ENCODE measurements around the gene CHCHD6. TPM values are rescaled to one million over a fixed set of nuclear protein-coding genes. Genes with fewer than 3 reads are reported as not detected.

CHCHD6 gene
- total and polyA plus RNA-seq, 2 of the 4 experiments (the other 2 are of a cell fraction): 18.8 to 28.9 TPM

DNA sequence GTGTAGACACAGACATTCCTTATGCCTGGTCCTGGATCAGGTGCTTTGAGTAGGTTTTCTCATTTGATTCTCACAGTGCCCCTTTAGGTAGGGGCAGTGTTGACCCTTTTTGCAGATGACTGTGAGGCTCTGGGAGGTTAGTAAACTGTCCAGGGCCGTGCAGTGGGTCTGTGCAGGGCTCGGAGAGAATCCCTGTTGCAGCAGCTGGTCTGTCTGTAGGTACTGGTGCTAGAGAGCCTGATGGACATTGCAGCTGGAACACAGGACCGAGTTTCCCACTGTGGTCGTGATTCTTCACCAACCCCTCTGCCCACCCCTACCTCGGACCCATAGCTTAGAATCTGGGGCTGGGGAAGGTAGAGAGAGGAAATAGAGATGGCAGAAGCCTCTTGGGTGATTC lies 51.8 kb downstream of the CHCHD6 start:
- no peak overlapping the region for H3K9ac ChIP-seq (ENCODE audit: low read depth, low read length)
- in situ Hi-C loops (cut with MboI; ENCODE audit: low sequenced_read_pairs): loop anchor here (10.0 kb wide), 1 partner anchor 699 kb away; no protein-coding TSS in a partner anchor
- H3K9me3 ChIP-seq (ENCODE audit: control insufficient read depth, insufficient read depth, low read length): no peaks in the 10 kb centered on the region
- H2AK9ac ChIP-seq (replicated peaks; ENCODE audit: low read depth, low read length, poor library complexity): no peak overlapping the region
- H4K8ac ChIP-seq (ENCODE audit: low read depth in 2 of 2, low read length in 2 of 2): no peak overlapping the region
- H3K23ac ChIP-seq (ENCODE audit: low read depth, low read length): no peak overlapping the region
- H3K14ac ChIP-seq (replicated peaks; ENCODE audit: low read depth, low read length): no peak overlapping the region
- H2BK5ac ChIP-seq (ENCODE audit: low read depth, low read length, poor library complexity, severe bottlenecking): no peak overlapping the region
- no peak overlapping the region for H4K5ac ChIP-seq (ENCODE audit: low read depth, low read length)
- H3K4me2 ChIP-seq (ENCODE audit: low read depth, low read length): no peak overlapping the region
- no peak overlapping the region for H3K27ac ChIP-seq (ENCODE audit: insufficient read depth, low read length)
- WGBS, 2 experiments (ENCODE audit: extremely low coverage in 2 of 2, insufficient read length in 1 of 2): no CpG with 5 or more reads among the region's 5 CpGs
- TF ChIP-seq, protein P1, sequence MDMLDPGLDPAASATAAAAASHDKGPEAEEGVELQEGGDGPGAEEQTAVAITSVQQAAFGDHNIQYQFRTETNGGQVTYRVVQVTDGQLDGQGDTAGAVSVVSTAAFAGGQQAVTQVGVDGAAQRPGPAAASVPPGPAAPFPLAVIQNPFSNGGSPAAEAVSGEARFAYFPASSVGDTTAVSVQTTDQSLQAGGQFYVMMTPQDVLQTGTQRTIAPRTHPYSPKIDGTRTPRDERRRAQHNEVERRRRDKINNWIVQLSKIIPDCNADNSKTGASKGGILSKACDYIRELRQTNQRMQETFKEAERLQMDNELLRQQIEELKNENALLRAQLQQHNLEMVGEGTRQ (IDR thresholded peaks at IDR 0.05; ENCODE audit: low read depth, low read length): no peak
- no peak for TF ChIP-seq MAFK (IDR thresholded peaks at IDR 0.05; ENCODE audit: low read depth, low read length)
- no peak for TF ChIP-seq CEBPB (IDR thresholded peaks at IDR 0.05; ENCODE audit: low read depth, low read length)
- TF ChIP-seq POLR2A (IDR thresholded peaks at IDR 0.05; ENCODE audit: low read depth, low read length): no peak
- no peak for TF ChIP-seq RAD21 (IDR thresholded peaks at IDR 0.05; ENCODE audit: low read length)
- no peak for TF ChIP-seq CTCF (conservative IDR thresholded peaks at IDR 0.05; ENCODE audit: low read depth, low read length)
- TF ChIP-seq MAZ (IDR thresholded peaks at IDR 0.05; ENCODE audit: borderline replicate concordance, low read depth, low read length): no peak
- no peak for TF ChIP-seq NFE2L2 (IDR thresholded peaks at IDR 0.05; ENCODE audit: low read depth, low read length)
- no peak for TF ChIP-seq MXI1 (IDR thresholded peaks at IDR 0.05; ENCODE audit: borderline replicate concordance, low read depth, low read length)
- no peak for TF ChIP-seq RCOR1 (IDR thresholded peaks at IDR 0.05; ENCODE audit: insufficient replicate concordance, low read length)
- no peak for TF ChIP-seq FOS (IDR thresholded peaks at IDR 0.05; ENCODE audit: low read depth, low read length)
- TF ChIP-seq BHLHE40 (IDR thresholded peaks at IDR 0.05; ENCODE audit: low read depth, low read length): no peak
- TF ChIP-seq RFX5 (IDR thresholded peaks at IDR 0.05; ENCODE audit: low read depth, low read length): no peak
- TF ChIP-seq CHD1 (IDR thresholded peaks at IDR 0.05; ENCODE audit: low read depth, low read length): no peak
- no peak for TF ChIP-seq SMC3 (IDR thresholded peaks at IDR 0.05; ENCODE audit: low read depth, low read length)
- TF ChIP-seq ELK1 (IDR thresholded peaks at IDR 0.05; ENCODE audit: borderline replicate concordance, low read depth, low read length): no peak
- ChIA-PET POLR2A (ENCODE audit: unreplicated experiment) (no interaction called here), CTCF (no interaction called here)
- no peak overlapping the region for H2AFZ ChIP-seq (replicated peaks; ENCODE audit: low read length, poor library complexity)
- no peak overlapping the region for H3K4me3 ChIP-seq (ENCODE audit: insufficient read depth, low read depth, low read length)
- peaks cover 3 to 10% of the 10 kb centered on the region in 2 experiments; a peak in 3 of 4 replicates for H3K79me1 ChIP-seq (ENCODE audit: low read depth in 1 of 2, low read length in 2 of 2)
- no peak overlapping the region for H2BK15ac ChIP-seq (ENCODE audit: low read depth, low read length)
- no peak overlapping the region for H2BK20ac ChIP-seq (ENCODE audit: low read depth, low read length)
- H3K27me3 ChIP-seq (ENCODE audit: control insufficient read depth, insufficient read depth, low read length): no peaks in the 10 kb centered on the region
- H4K20me1 ChIP-seq (ENCODE audit: insufficient read depth, low read length): no peaks in the 10 kb centered on the region
- H2BK120ac ChIP-seq (ENCODE audit: low read depth, low read length): no peak overlapping the region; the same call in 1 of the 2 replicates
- dilution Hi-C loops (cut with HindIII; ENCODE audit: low sequenced_read_pairs, unreplicated experiment): no loop called here
- BruUV-seq (replicated peaks): no TSS peak
- H3K4ac ChIP-seq (ENCODE audit: low read depth, low read length): no peak overlapping the region; the same call in 1 of the 2 replicates
- peaks cover 10% of the 10 kb centered on the region; the same call in 1 of the 2 replicates for H3K9me1 ChIP-seq (ENCODE audit: insufficient read depth, low read length)
- no peak overlapping the region for H2AK5ac ChIP-seq (ENCODE audit: low read depth, low read length)
- DNase-seq (no peak), ATAC-seq (ENCODE audit: low read depth) (no peak)
- H4K91ac ChIP-seq (ENCODE audit: insufficient read depth, low read depth, low read length): peak overlapping the region; percentile 26; the same call in 1 of the 2 replicates
- H3K18ac ChIP-seq (ENCODE audit: low read depth, low read length): no peak overlapping the region
- intact Hi-C loops (cut with micrococcal nuclease): no loop called here
- H3K56ac ChIP-seq (ENCODE audit: extremely low read depth, insufficient read depth, low read length): no peak overlapping the region
- H3K36me3 ChIP-seq (ENCODE audit: control insufficient read depth, insufficient read depth, low read length): no peaks in the 10 kb centered on the region
- peaks cover 17% of the 10 kb centered on the region for H3K4me1 ChIP-seq (ENCODE audit: control insufficient read depth, insufficient read depth, low read length)

Data from IMR-90 (cell line).